CD4-positive, alpha-beta T cell (primary cell): Measurements from ENCODE around the gene KCND2. TPM values are rescaled to one million over a fixed set of nuclear protein-coding genes. Genes with fewer than 3 reads are reported as not detected.

Experiments
- ATAC-seq: fragments of 200-7000 bp; cut with Tn5 transposase; one replicate; pipeline ENCODE4 v1.10.0; 2022; ENCODE audit warnings: mild to moderate bottlenecking; ENCODE audit not compliant: poor library complexity
- CTCF ChIA-PET: fragments of 350-600 bp; sonication (Branson Sonifier 250); formaldehyde crosslinking; loops from one replicate; lab custom pipeline; 2021; ENCODE audit warnings: antibody characterized with exemption, inconsistent platforms; lab: Charles Lee
- POLR2A ChIA-PET: fragments of 350-600 bp; sonication (Branson Sonifier 250); formaldehyde crosslinking; loops from one replicate; lab custom pipeline; 2021; ENCODE audit warnings: antibody characterized with exemption, inconsistent platforms; lab: Charles Lee
- DNase-seq, 14 experiments: peaks; one replicate each; pipeline ENCODE4 v3.0.0-alpha.2; 2013 to 2020; ENCODE audit warnings: mixed read lengths in 2 of 14
- H3K27ac ChIP-seq, 2 donors: one replicate each; pipeline versions ENCODE4 v1.5.1 to v1.7.0; 2013; ENCODE audit warnings: low read length in 2 of 2, low read depth in 1 of 2, mild to moderate bottlenecking in 1 of 2
- H3K27me3 ChIP-seq, 2 experiments: 1 replicate in 1 of 2; 2 replicates in 1 of 2; pipeline versions ENCODE4 v1.6.1 to v1.7.0; 2013; ENCODE audit warnings: low read length in 2 of 2, control low read depth in 1 of 2, mild to moderate bottlenecking in 1 of 2, moderate library complexity in 1 of 2; ENCODE audit not compliant: insufficient read depth in 2 of 2, control insufficient read depth in 1 of 2
- H3K36me3 ChIP-seq: one replicate; pipeline ENCODE4 v1.6.1; 2013; ENCODE audit warnings: low read length, control low read depth; ENCODE audit not compliant: insufficient read depth
- H3K4me1 ChIP-seq: one replicate; pipeline ENCODE4 v1.6.1; 2013; ENCODE audit warnings: low read length, control low read depth; ENCODE audit not compliant: insufficient read depth
- H3K4me3 ChIP-seq: one replicate; pipeline ENCODE4 v1.5.1; 2013; ENCODE audit warnings: mild to moderate bottlenecking, low read length, moderate library complexity
- H3K9me3 ChIP-seq, 2 experiments: 1 replicate in 1 of 2; 2 replicates in 1 of 2; pipeline versions ENCODE4 v1.6.1 to v1.7.0; 2013; ENCODE audit warnings: low read length in 2 of 2, mild to moderate bottlenecking in 2 of 2, control low read depth in 1 of 2, moderate library complexity in 1 of 2; ENCODE audit not compliant: control insufficient read depth in 1 of 2, insufficient read depth in 1 of 2
- H3K27ac Mint-ChIP-seq: one replicate; pipeline ENCODE4 v1.8.0; 2020; ENCODE audit warnings: mixed read lengths
- H3K27me3 Mint-ChIP-seq: one replicate; pipeline ENCODE4 v1.8.0; 2021; ENCODE audit warnings: mixed read lengths
- H3K36me3 Mint-ChIP-seq: one replicate; pipeline ENCODE4 v1.8.0; 2021; ENCODE audit warnings: low read depth, mixed read lengths
- H3K4me1 Mint-ChIP-seq: one replicate; pipeline ENCODE4 v1.8.0; 2021; ENCODE audit warnings: low read depth, mixed read lengths
- H3K4me3 Mint-ChIP-seq: one replicate; pipeline ENCODE4 v1.8.0; 2020; ENCODE audit warnings: mild to moderate bottlenecking, mixed read lengths
- H3K9me3 Mint-ChIP-seq: one replicate; pipeline ENCODE4 v1.8.0; 2020; ENCODE audit warnings: mixed read lengths
- CTCF ChIP-seq: fragments of 200-600 bp; IDR thresholded peaks from one replicate; pipeline ENCODE4 v1.8.0; 2022; ENCODE audit warnings: antibody characterized with exemption, mild to moderate bottlenecking
- intact Hi-C, 2 experiments: fragments of 100-400 bp; cut with DNase I in 1 of 2; cut with micrococcal nuclease in 1 of 2; formaldehyde crosslinking; loops; one replicate each; pipeline versions ENCODE4 v1.15.1 to v1.9.0; 2023 to 2025; cut with DNase I, micrococcal nuclease
- total RNA-seq, 174 experiments: library from RNA in 2 of 174; stranded (reverse) in 2 of 174; gene quantifications; one replicate each; pipeline ENCODE4 v1.2.3 and lab custom pipeline; 2021 to 2026

Gene KCND2
- total RNA-seq, 2 experiments from 2014 or later: not detected

- no peak overlapping the region for H3K27ac ChIP-seq
- H3K4me1 ChIP-seq: no peaks in the 10 kb centered on the region
- TF ChIP-seq CTCF: no peak
- no peak for ATAC-seq
- no peak for DNase-seq
- Mint-ChIP-seq H3K36me3 (no peaks in the 10 kb centered on the region), H3K27me3 (no peaks in the 10 kb centered on the region), H3K27ac (no peak overlapping the region), H3K4me3 (no peak overlapping the region), H3K4me1 (no peaks in the 10 kb centered on the region), H3K9me3 (no peaks in the 10 kb centered on the region)
- H3K4me3 ChIP-seq: no peak overlapping the region
- H3K9me3 ChIP-seq: no peaks in the 10 kb centered on the region
- H3K27me3 ChIP-seq: no peaks in the 10 kb centered on the region
- POLR2A ChIA-PET: no interaction called here
- CTCF ChIA-PET: no interaction called here
- H3K36me3 ChIP-seq: no peaks in the 10 kb centered on the region
- intact Hi-C loops: no loop called here
These were observed 232.8 kb downstream of the KCND2 start for GRCh38 chr7:120505770-120506169.

GRCh38 chr7:120512701-120513100 is 239.7 kb downstream of the KCND2 start:
- Mint-ChIP-seq H3K27me3 (no peaks in the 10 kb centered on the region), H3K36me3 (no peaks in the 10 kb centered on the region), H3K4me3 (no peak overlapping the region), H3K9me3 (no peaks in the 10 kb centered on the region), H3K27ac (no peak overlapping the region), H3K4me1 (no peaks in the 10 kb centered on the region)
- DNase-seq: no peak
- ChIA-PET CTCF (no interaction called here), POLR2A (no interaction called here)
- TF ChIP-seq CTCF: no peak
- no peak for ATAC-seq
- intact Hi-C loops: no loop called here
- H3K9me3 ChIP-seq: no peaks in the 10 kb centered on the region
- H3K27me3 ChIP-seq: no peaks in the 10 kb centered on the region
- no peaks in the 10 kb centered on the region for H3K4me1 ChIP-seq
- H3K27ac ChIP-seq: no peak overlapping the region
- no peak overlapping the region for H3K4me3 ChIP-seq
- H3K36me3 ChIP-seq: no peaks in the 10 kb centered on the region

- DNase-seq (no peak), ATAC-seq (no peak)
- H3K27me3 ChIP-seq: no peaks in the 10 kb centered on the region
- H3K9me3 ChIP-seq: peaks cover 0 to 4% of the 10 kb centered on the region in 2 experiments
- H3K27me3 Mint-ChIP-seq: no peaks in the 10 kb centered on the region
- no peak overlapping the region for H3K27ac ChIP-seq
- no peaks in the 10 kb centered on the region for H3K4me1 Mint-ChIP-seq
- no peaks in the 10 kb centered on the region for H3K36me3 ChIP-seq
- H3K4me3 Mint-ChIP-seq: no peak overlapping the region
- H3K36me3 Mint-ChIP-seq: no peaks in the 10 kb centered on the region
- intact Hi-C loops: no loop called here
- H3K27ac Mint-ChIP-seq: no peak overlapping the region
- no peaks in the 10 kb centered on the region for H3K4me1 ChIP-seq
- H3K9me3 Mint-ChIP-seq: peaks cover 3% of the 10 kb centered on the region
- TF ChIP-seq CTCF: no peak
- ChIA-PET CTCF (no interaction called here), POLR2A (no interaction called here)
- H3K4me3 ChIP-seq: no peak overlapping the region
These were observed 246.2 kb downstream of the KCND2 start for GRCh38 chr7:120519224-120519623.
